Measurements from ENCODE around the gene PLAGL1.

GRCh38 chr6:143974089-143974488, 34.0 kb downstream of the PLAGL1 start:
- TF ChIP-seq CTCF (conservative IDR thresholded peaks at IDR 0.05 in 1 of 2, IDR thresholded peaks at IDR 0.05 in 1 of 2; ENCODE audit: extremely low read depth in 1 of 2, insufficient read depth in 1 of 2, low read depth in 1 of 2, low read length in 2 of 2) (no peak), EZH2 (IDR thresholded peaks at IDR 0.05; ENCODE audit: borderline replicate concordance, low read length) (no peak)

Data from mammary epithelial cell (primary cell).